Measurements from ENCODE around the gene TRIM67. TPM values are rescaled to one million over a fixed set of nuclear protein-coding genes. Genes with fewer than 3 reads are reported as not detected.

TRIM67 gene
- total RNA-seq, 5 donors from 2014 or later (not counting 1 experiment from before 2014, with no cell fraction given), result not detected

DNA sequence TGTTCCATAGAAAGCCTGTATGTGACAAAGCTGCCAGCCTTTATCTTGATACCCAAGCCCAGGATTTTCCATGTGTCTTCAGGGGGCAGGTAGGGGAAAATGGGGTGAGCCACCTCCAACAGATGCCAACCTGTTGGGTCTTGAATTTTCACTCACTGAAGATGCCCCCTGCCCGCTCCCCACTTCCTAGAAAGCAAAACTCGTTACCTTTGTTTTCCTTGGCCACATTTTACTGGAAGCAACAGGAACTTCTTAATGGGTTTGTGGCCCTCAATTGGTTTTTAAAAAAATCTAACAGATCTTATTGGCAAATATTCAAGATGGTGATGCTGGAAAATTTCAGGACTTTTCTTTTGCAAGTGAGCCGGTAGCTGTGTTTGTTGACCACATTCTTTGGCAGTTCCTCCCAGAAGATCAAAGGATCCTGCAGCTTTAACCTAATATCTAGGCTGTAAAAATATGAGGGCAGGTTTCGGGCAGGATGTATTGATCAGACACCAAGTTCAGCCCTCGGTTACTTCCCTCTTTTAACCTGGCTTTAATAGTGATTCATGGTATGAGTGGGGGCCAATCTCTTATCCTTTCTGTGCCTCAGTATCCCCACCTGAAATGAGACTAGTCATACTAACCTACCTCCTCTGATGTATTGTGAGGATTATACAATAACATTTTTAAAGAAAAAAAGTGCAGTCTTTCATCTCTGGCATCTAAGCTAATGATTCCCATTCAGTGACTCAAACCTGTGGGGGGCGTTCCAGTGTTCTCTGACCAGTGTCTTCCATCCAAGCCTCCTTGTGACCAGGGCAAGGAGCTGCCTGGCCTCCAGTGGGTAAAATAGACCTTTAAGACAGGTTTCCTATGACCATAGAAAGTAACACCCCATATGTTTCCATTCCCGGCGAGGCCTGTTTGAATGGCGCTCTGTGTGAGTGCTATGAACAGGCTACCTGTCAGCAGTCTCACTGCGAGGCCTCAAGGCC lies 57.9 kb downstream of the TRIM67 start:
- Histone ChIP-seq H3K4me1 (ENCODE audit: control insufficient read depth in 1 of 2, extremely low read depth in 1 of 2, insufficient read depth in 2 of 2, low read length in 2 of 2) (peaks cover 0 to 8% of the 10 kb centered on the region in 2 experiments), H3K27me3 (replicated peaks in 1 of 2; ENCODE audit: control insufficient read depth in 2 of 2, extremely low read depth in 1 of 2, insufficient read depth in 2 of 2, low read length in 1 of 2) (peaks cover 0 to 14% of the 10 kb centered on the region in 2 experiments), H3K36me3 (ENCODE audit: control insufficient read depth in 2 of 2, extremely low read depth in 1 of 2, insufficient read depth in 1 of 2, low read length in 1 of 2) (peaks cover 0 to 13% of the 10 kb centered on the region in 2 donors), H3K9me3 (no peaks in the 10 kb centered on the region), H3K4me3 (ENCODE audit: control insufficient read depth in 1 of 2, extremely low read depth in 1 of 2, low read length in 1 of 2) (no peak overlapping the region), H3K27ac (ENCODE audit: low read length) (no peak overlapping the region)
- no peak for ATAC-seq (replicated peaks in 1 of 4)
- H3K27me3 Mint-ChIP-seq, result peaks cover 0 to 2% of the 10 kb centered on the region in 2 donors
- H3K4me1 Mint-ChIP-seq, result peaks cover 4 to 8% (median 4%) of the 10 kb centered on the region in 3 donors
- ChIA-PET CTCF (interaction anchor here in 1 of 2 donors (1.3 kb wide), 1 partner anchor 10 kb away, joined by 3 read pairs; no protein-coding TSS in a partner anchor), POLR2A (no interaction called here)
- H3K36me3 Mint-ChIP-seq, result peaks cover 13% of the 10 kb centered on the region
- no CpG with 5 or more reads among the region's 10 CpGs for WGBS (ENCODE audit: insufficient coverage)
- H3K4me3 Mint-ChIP-seq, result no peak overlapping the region
- no peak overlapping the region for H3K27ac Mint-ChIP-seq
- no peak for DNase-seq
- H3K9me3 Mint-ChIP-seq, result no peaks in the 10 kb centered on the region

- H3K36me3 Mint-ChIP-seq, result peaks cover 23% of the 10 kb centered on the region
- peaks cover 0 to 2% of the 10 kb centered on the region in 2 donors for H3K27me3 Mint-ChIP-seq
- Histone ChIP-seq H3K27me3 (replicated peaks in 1 of 2; ENCODE audit: control insufficient read depth in 2 of 2, extremely low read depth in 1 of 2, insufficient read depth in 2 of 2, low read length in 1 of 2) (peaks cover 0 to 11% of the 10 kb centered on the region in 2 experiments), H3K4me1 (ENCODE audit: control insufficient read depth in 1 of 2, extremely low read depth in 1 of 2, insufficient read depth in 2 of 2, low read length in 2 of 2) (no peaks in the 10 kb centered on the region), H3K36me3 (ENCODE audit: control insufficient read depth in 2 of 2, extremely low read depth in 1 of 2, insufficient read depth in 1 of 2, low read length in 1 of 2) (peaks cover 0 to 24% of the 10 kb centered on the region in 2 donors), H3K4me3 (ENCODE audit: control insufficient read depth in 1 of 2, extremely low read depth in 1 of 2, low read length in 1 of 2) (no peak overlapping the region), H3K27ac (ENCODE audit: low read length) (no peak overlapping the region), H3K9me3 (no peaks in the 10 kb centered on the region)
- no peak overlapping the region for H3K27ac Mint-ChIP-seq
- peaks cover 0 to 3% (median 0%) of the 10 kb centered on the region in 3 donors for H3K4me1 Mint-ChIP-seq
- WGBS (ENCODE audit: insufficient coverage), result 85% methylated on average over 5 of the region's 11 CpGs
- CTCF ChIA-PET, result no interaction called here
- H3K4me3 Mint-ChIP-seq, result no peak overlapping the region
- DNase-seq (no peak), ATAC-seq (replicated peaks in 1 of 4) (no peak)
- POLR2A ChIA-PET, result no interaction called here
- no peaks in the 10 kb centered on the region for H3K9me3 Mint-ChIP-seq
These were observed 58.9 kb downstream of the TRIM67 start for GRCh38 chr1:231220801-231221200.

- Mint-ChIP-seq H3K27me3 (no peaks in the 10 kb centered on the region), H3K9me3 (no peaks in the 10 kb centered on the region), H3K4me3 (no peak overlapping the region), H3K27ac (no peak overlapping the region), H3K4me1 (peaks cover 12 to 18% (median 16%) of the 10 kb centered on the region in 3 donors), H3K36me3 (peaks cover 53% of the 10 kb centered on the region)
- 96% methylated on average over 7 of the region's 7 CpGs for WGBS (ENCODE audit: insufficient coverage)
- Histone ChIP-seq H3K27ac (ENCODE audit: low read length) (no peak overlapping the region), H3K27me3 (replicated peaks in 1 of 2; ENCODE audit: control insufficient read depth in 2 of 2, extremely low read depth in 1 of 2, insufficient read depth in 2 of 2, low read length in 1 of 2) (no peaks in the 10 kb centered on the region), H3K4me3 (ENCODE audit: control insufficient read depth in 1 of 2, extremely low read depth in 1 of 2, low read length in 1 of 2) (no peak overlapping the region), H3K9me3 (no peaks in the 10 kb centered on the region), H3K36me3 (ENCODE audit: control insufficient read depth in 2 of 2, extremely low read depth in 1 of 2, insufficient read depth in 1 of 2, low read length in 1 of 2) (peaks cover 12 to 62% of the 10 kb centered on the region in 2 donors), H3K4me1 (ENCODE audit: control insufficient read depth in 1 of 2, extremely low read depth in 1 of 2, insufficient read depth in 2 of 2, low read length in 2 of 2) (no peaks in the 10 kb centered on the region)
- DNase-seq (no peak), ATAC-seq (replicated peaks in 1 of 4) (no peak)
- POLR2A ChIA-PET, result no interaction called here
- CTCF ChIA-PET, result no interaction called here
These were observed 64.3 kb downstream of the TRIM67 start for GRCh38 chr1:231226156-231226555.

GRCh38 chr1:231231511-231231910 lies 69.7 kb downstream of the TRIM67 start:
- Mint-ChIP-seq H3K4me3 (no peak overlapping the region), H3K27ac (no peak overlapping the region), H3K9me3 (no peaks in the 10 kb centered on the region), H3K4me1 (peaks cover 30 to 58% (median 52%) of the 10 kb centered on the region in 3 donors), H3K27me3 (no peaks in the 10 kb centered on the region), H3K36me3 (peaks cover 50% of the 10 kb centered on the region)
- Histone ChIP-seq H3K36me3 (ENCODE audit: control insufficient read depth in 2 of 2, extremely low read depth in 1 of 2, insufficient read depth in 1 of 2, low read length in 1 of 2) (peaks cover 7 to 54% of the 10 kb centered on the region in 2 donors), H3K27me3 (replicated peaks in 1 of 2; ENCODE audit: control insufficient read depth in 2 of 2, extremely low read depth in 1 of 2, insufficient read depth in 2 of 2, low read length in 1 of 2) (no peaks in the 10 kb centered on the region), H3K4me1 (ENCODE audit: control insufficient read depth in 1 of 2, extremely low read depth in 1 of 2, insufficient read depth in 2 of 2, low read length in 2 of 2) (no peaks in the 10 kb centered on the region), H3K4me3 (ENCODE audit: control insufficient read depth in 1 of 2, extremely low read depth in 1 of 2, low read length in 1 of 2) (no peak overlapping the region), H3K27ac (ENCODE audit: low read length) (no peak overlapping the region), H3K9me3 (no peaks in the 10 kb centered on the region)
- ATAC-seq (replicated peaks in 1 of 4) (no peak), DNase-seq (no peak)
- CTCF ChIA-PET, result no interaction called here
- WGBS (ENCODE audit: insufficient coverage), result 96% methylated on average over 7 of the region's 10 CpGs
- POLR2A ChIA-PET, result no interaction called here

GRCh38 chr1:231232870-231233734 lies 71.2 kb downstream of the TRIM67 start:
- Mint-ChIP-seq H3K27me3 (no peaks in the 10 kb centered on the region), H3K4me3 (no peak overlapping the region), H3K36me3 (peaks cover 51% of the 10 kb centered on the region), H3K9me3 (no peaks in the 10 kb centered on the region), H3K4me1 (peaks cover 44 to 69% (median 65%) of the 10 kb centered on the region in 3 donors), H3K27ac (no peak overlapping the region)
- Histone ChIP-seq H3K4me1 (ENCODE audit: control insufficient read depth in 1 of 2, extremely low read depth in 1 of 2, insufficient read depth in 2 of 2, low read length in 2 of 2) (peaks cover 0 to 2% of the 10 kb centered on the region in 2 experiments), H3K9me3 (no peaks in the 10 kb centered on the region), H3K27ac (ENCODE audit: low read length) (no peak overlapping the region), H3K4me3 (ENCODE audit: control insufficient read depth in 1 of 2, extremely low read depth in 1 of 2, low read length in 1 of 2) (no peak overlapping the region), H3K27me3 (replicated peaks in 1 of 2; ENCODE audit: control insufficient read depth in 2 of 2, extremely low read depth in 1 of 2, insufficient read depth in 2 of 2, low read length in 1 of 2) (no peaks in the 10 kb centered on the region), H3K36me3 (ENCODE audit: control insufficient read depth in 2 of 2, extremely low read depth in 1 of 2, insufficient read depth in 1 of 2, low read length in 1 of 2) (peaks cover 0 to 50% of the 10 kb centered on the region in 2 donors)
- ATAC-seq (replicated peaks in 1 of 4) (no peak), DNase-seq (no peak)
- ChIA-PET POLR2A (no interaction called here), CTCF (no interaction called here)
- 95% methylated on average over 9 of the region's 14 CpGs for WGBS (ENCODE audit: insufficient coverage)
